ENCODE results near the gene ARNT2. TPM values are rescaled to one million over a fixed set of nuclear protein-coding genes. Genes with fewer than 3 reads are reported as not detected.

The ARNT2 gene
- total and polyA plus RNA-seq, 2 donors (not counting 1 experiment from before 2014, with no cell fraction given), result 15.5 to 61.2 TPM

- no peaks in the 10 kb centered on the region for H3K4me1 ChIP-seq (ENCODE audit: control insufficient read depth, extremely low read depth, insufficient read depth, low read length)
- H3K9me3 ChIP-seq (ENCODE audit: control insufficient read depth, insufficient read depth, low read depth, low read length), result no peaks in the 10 kb centered on the region
- H3K4me3 ChIP-seq (replicated peaks in 1 of 4; ENCODE audit: control extremely low read depth in 1 of 4, insufficient read depth in 1 of 4, low read depth in 3 of 4, low read length in 4 of 4), result no peak overlapping the region
- no peaks in the 10 kb centered on the region for H3K36me3 ChIP-seq (ENCODE audit: control insufficient read depth, insufficient read depth, low read length)
- no peak overlapping the region for H2AFZ ChIP-seq (ENCODE audit: low read length)
- no peak overlapping the region for H3K9ac ChIP-seq (ENCODE audit: insufficient read depth, low read length)
- no peak overlapping the region for H3K27ac ChIP-seq (ENCODE audit: insufficient read depth, low read length)
- no peaks in the 10 kb centered on the region for H3K79me2 ChIP-seq (ENCODE audit: control insufficient read depth, insufficient read depth, low read length)
- H4K20me1 ChIP-seq (ENCODE audit: control insufficient read depth, extremely low read depth, insufficient read depth, low read length), result no peaks in the 10 kb centered on the region
- no peaks in the 10 kb centered on the region for H3K27me3 ChIP-seq (ENCODE audit: control insufficient read depth, insufficient read depth, low read length)
- TF ChIP-seq EZH2 (IDR thresholded peaks at IDR 0.05; ENCODE audit: low read length, missing control alignments), result no peak
- TF ChIP-seq CTCF (conservative IDR thresholded peaks at IDR 0.05 in 1 of 2, IDR thresholded peaks at IDR 0.05 in 1 of 2; ENCODE audit: low read depth in 1 of 2, low read length in 2 of 2), result no peak
- H3K4me2 ChIP-seq (ENCODE audit: extremely low read depth, insufficient read depth, low read length), result no peak overlapping the region
- no peak for DNase-seq (ENCODE audit: low read depth in 2 of 2)
Observed at GRCh38 chr15:80605591-80606150, 201.5 kb downstream of the ARNT2 start.

- TF ChIP-seq EZH2 (IDR thresholded peaks at IDR 0.05; ENCODE audit: low read length, missing control alignments), result no peak
- TF ChIP-seq CTCF (conservative IDR thresholded peaks at IDR 0.05 in 1 of 2, IDR thresholded peaks at IDR 0.05 in 1 of 2; ENCODE audit: low read depth in 1 of 2, low read length in 2 of 2), result no peak
- Histone ChIP-seq H3K27ac (ENCODE audit: insufficient read depth, low read length) (no peak overlapping the region), H3K36me3 (ENCODE audit: control insufficient read depth, insufficient read depth, low read length) (no peaks in the 10 kb centered on the region), H2AFZ (ENCODE audit: low read length) (no peak overlapping the region), H3K9me3 (ENCODE audit: control insufficient read depth, insufficient read depth, low read depth, low read length) (no peaks in the 10 kb centered on the region), H3K4me3 (replicated peaks in 1 of 4; ENCODE audit: control extremely low read depth in 1 of 4, insufficient read depth in 1 of 4, low read depth in 3 of 4, low read length in 4 of 4) (no peak overlapping the region), H3K4me2 (ENCODE audit: extremely low read depth, insufficient read depth, low read length) (no peak overlapping the region), H3K4me1 (ENCODE audit: control insufficient read depth, extremely low read depth, insufficient read depth, low read length) (no peaks in the 10 kb centered on the region), H3K9ac (ENCODE audit: insufficient read depth, low read length) (no peak overlapping the region), H3K79me2 (ENCODE audit: control insufficient read depth, insufficient read depth, low read length) (no peaks in the 10 kb centered on the region), H4K20me1 (ENCODE audit: control insufficient read depth, extremely low read depth, insufficient read depth, low read length) (no peaks in the 10 kb centered on the region), H3K27me3 (ENCODE audit: control insufficient read depth, insufficient read depth, low read length) (no peaks in the 10 kb centered on the region)
- no peak for DNase-seq (ENCODE audit: low read depth in 2 of 2)
Observed at GRCh38 chr15:80606511-80607071, 202.4 kb downstream of the ARNT2 start.

GRCh38 chr15:80607287-80607980 is 203.3 kb downstream of the ARNT2 start:
- no peaks in the 10 kb centered on the region for H4K20me1 ChIP-seq (ENCODE audit: control insufficient read depth, extremely low read depth, insufficient read depth, low read length)
- no peaks in the 10 kb centered on the region for H3K4me1 ChIP-seq (ENCODE audit: control insufficient read depth, extremely low read depth, insufficient read depth, low read length)
- H3K27ac ChIP-seq (ENCODE audit: insufficient read depth, low read length), result no peak overlapping the region
- H3K4me2 ChIP-seq (ENCODE audit: extremely low read depth, insufficient read depth, low read length), result no peak overlapping the region
- no peaks in the 10 kb centered on the region for H3K27me3 ChIP-seq (ENCODE audit: control insufficient read depth, insufficient read depth, low read length)
- no peaks in the 10 kb centered on the region for H3K36me3 ChIP-seq (ENCODE audit: control insufficient read depth, insufficient read depth, low read length)
- H2AFZ ChIP-seq (ENCODE audit: low read length), result no peak overlapping the region
- no peak overlapping the region for H3K4me3 ChIP-seq (replicated peaks in 1 of 4; ENCODE audit: control extremely low read depth in 1 of 4, insufficient read depth in 1 of 4, low read depth in 3 of 4, low read length in 4 of 4)
- DNase-seq (ENCODE audit: low read depth in 2 of 2), result no peak
- TF ChIP-seq EZH2 (IDR thresholded peaks at IDR 0.05; ENCODE audit: low read length, missing control alignments) (no peak), CTCF (conservative IDR thresholded peaks at IDR 0.05 in 1 of 2, IDR thresholded peaks at IDR 0.05 in 1 of 2; ENCODE audit: low read depth in 1 of 2, low read length in 2 of 2) (no peak)
- H3K9ac ChIP-seq (ENCODE audit: insufficient read depth, low read length), result no peak overlapping the region
- no peaks in the 10 kb centered on the region for H3K9me3 ChIP-seq (ENCODE audit: control insufficient read depth, insufficient read depth, low read depth, low read length)
- no peaks in the 10 kb centered on the region for H3K79me2 ChIP-seq (ENCODE audit: control insufficient read depth, insufficient read depth, low read length)
